ENCODE results near the gene GET3.
A peak's percentile ranks its signal among the peaks of the same experiment; 100 is the strongest.
"Not testable (repeated sequence)": the region's sequence is repeated elsewhere in the genome, so short reads cannot be mapped to it uniquely, and the experiment has no call there.

The GET3 gene

GRCh38 chr19:12736995-12737834, at the start of gene GET3:
Gene GET3, plus strand, starts transcription at chr19:12737497. Its CDS starts 9 bp downstream, at chr19:12737506.
- peak; percentile 97 for DNase-seq

- no peak for DNase-seq
These were observed 48.3 kb upstream of the GET3 start for GRCh38 chr19:12689012-12689411.

- no peak for DNase-seq
These were observed 47.6 kb upstream of the GET3 start for GRCh38 chr19:12689581-12690216.

GRCh38 chr19:12692960-12693359, 44.3 kb upstream of the GET3 start:
- DNase-seq: no peak

GRCh38 chr19:12694641-12695040, 42.7 kb upstream of the GET3 start:
- DNase-seq: no peak

- DNase-seq: no peak
These were observed 42.2 kb upstream of the GET3 start for GRCh38 chr19:12695096-12695495.

- no peak for DNase-seq
These were observed 41.8 kb upstream of the GET3 start for GRCh38 chr19:12695514-12695913.

GRCh38 chr19:12695997-12696365, 41.3 kb upstream of the GET3 start:
- DNase-seq: no peak

GRCh38 chr19:12696366-12697335, 40.6 kb upstream of the GET3 start, which contains the start of gene FBXW9:
Gene FBXW9, minus strand, starts transcription at chr19:12696631. Its CDS starts 50 bp downstream, at chr19:12696581.
- DNase-seq: peak; percentile 89

- not testable (repeated sequence) for DNase-seq
These were observed 39.9 kb upstream of the GET3 start for GRCh38 chr19:12697425-12697824.

GRCh38 chr19:12698138-12698537, 39.2 kb upstream of the GET3 start:
- DNase-seq: no peak

GRCh38 chr19:12701596-12702282, 35.6 kb upstream of the GET3 start:
- DNase-seq: no peak

- DNase-seq: peak; percentile 9
These were observed 34.3 kb upstream of the GET3 start for GRCh38 chr19:12703046-12703445.

- DNase-seq: no peak
These were observed 32.1 kb upstream of the GET3 start for GRCh38 chr19:12705169-12705568.

- DNase-seq: no peak
These were observed 31.5 kb upstream of the GET3 start for GRCh38 chr19:12705654-12706331.

GRCh38 chr19:12706332-12706718, 31.0 kb upstream of the GET3 start:
- DNase-seq: no peak

GRCh38 chr19:12708641-12709040, 28.7 kb upstream of the GET3 start:
- DNase-seq: no peak

GRCh38 chr19:12711187-12711586, 26.1 kb upstream of the GET3 start:
- DNase-seq: no peak

- DNase-seq: not testable (repeated sequence)
These were observed 25.2 kb upstream of the GET3 start for GRCh38 chr19:12712077-12712476.

- DNase-seq: not testable (repeated sequence)
These were observed 24.0 kb upstream of the GET3 start for GRCh38 chr19:12713304-12713703.

GRCh38 chr19:12715102-12715501, 22.2 kb upstream of the GET3 start:
- DNase-seq: no peak

GRCh38 chr19:12715929-12716328, 21.4 kb upstream of the GET3 start:
- no peak for DNase-seq

All from NCI-H2227 treated with DMSO at 0.1 percent for 48 hours (cell line).